HEK293T (cell line): ENCODE data around the gene RAB30.

Source experiments
- ARNT ChIP-seq: fragments of 450-650 bp; IDR thresholded peaks from 2 replicates; pipeline ENCODE4 v1.6.1; 2017; ENCODE audit warnings: mild to moderate bottlenecking
- BHLHE40 ChIP-seq: fragments of 450-650 bp; IDR thresholded peaks from 2 replicates; pipeline ENCODE4 v1.6.1; 2016; ENCODE audit warnings: mild to moderate bottlenecking, moderate library complexity, borderline replicate concordance
- ELF4 ChIP-seq: fragments of 450-650 bp; IDR thresholded peaks from 2 replicates; pipeline ENCODE4 v1.6.1; 2017; ENCODE audit warnings: antibody characterized with exemption
- FOXA1 ChIP-seq: fragments of 450-650 bp; IDR thresholded peaks from 2 replicates; pipeline ENCODE4 v1.6.1; 2016; ENCODE audit warnings: mild to moderate bottlenecking
- FOXK2 ChIP-seq: fragments of 450-650 bp; IDR thresholded peaks from 2 replicates; pipeline ENCODE4 v1.6.1; 2016; ENCODE audit warnings: mild to moderate bottlenecking
- FOXM1 ChIP-seq: fragments of 450-650 bp; IDR thresholded peaks from 2 replicates; pipeline ENCODE4 v1.6.1; 2017; ENCODE audit warnings: mild to moderate bottlenecking, borderline replicate concordance
- HDGF ChIP-seq: fragments of 450-650 bp; IDR thresholded peaks from 2 replicates; pipeline ENCODE4 v1.6.1; 2017; ENCODE audit warnings: antibody characterized with exemption, borderline replicate concordance
- L3MBTL2 ChIP-seq: fragments of 450-650 bp; conservative IDR thresholded peaks from 2 replicates; pipeline ENCODE4 v1.6.1; 2016; ENCODE audit warnings: mild to moderate bottlenecking
- NFRKB ChIP-seq: fragments of 450-650 bp; IDR thresholded peaks from 2 replicates; pipeline ENCODE4 v1.6.1; 2016; ENCODE audit warnings: mild to moderate bottlenecking, moderate library complexity
- PKNOX1 ChIP-seq: fragments of 450-650 bp; IDR thresholded peaks from 2 replicates; pipeline ENCODE4 v1.6.1; 2016
- SP1 ChIP-seq: fragments of 450-650 bp; IDR thresholded peaks from 2 replicates; pipeline ENCODE4 v1.6.1; 2017
- SUZ12 ChIP-seq: fragments of 450-650 bp; IDR thresholded peaks from 2 replicates; pipeline ENCODE4 v1.6.1; 2016; ENCODE audit warnings: mild to moderate bottlenecking
- TARDBP ChIP-seq: fragments of 450-650 bp; IDR thresholded peaks from 2 replicates; pipeline ENCODE4 v1.6.1; 2016
- ZNF384 ChIP-seq: fragments of 450-650 bp; IDR thresholded peaks from 2 replicates; pipeline ENCODE4 v1.6.1; 2016

DNA sequence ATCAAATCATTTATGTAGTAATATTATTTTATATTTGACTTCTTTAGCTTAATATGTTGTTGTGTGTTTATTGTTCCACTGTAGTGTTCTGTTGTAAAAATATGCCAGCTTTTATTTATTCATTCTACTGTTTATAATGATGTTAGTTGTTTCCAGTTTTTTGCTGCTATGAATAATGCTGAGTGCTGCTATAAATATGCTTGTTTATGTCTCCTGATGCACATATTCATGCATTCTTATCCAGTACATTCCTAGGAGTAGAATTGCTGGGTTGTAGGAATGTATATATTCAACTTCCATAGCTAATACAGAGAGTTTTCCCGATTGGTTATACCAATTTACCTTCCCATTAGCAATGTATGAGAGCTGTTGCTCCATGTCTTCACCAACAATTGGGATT is 33.5 kb upstream of the RAB30 start:
- TF ChIP-seq ARNT (no peak), HDGF (no peak), FOXM1 (no peak), ZNF384 (no peak), SP1 (no peak), BHLHE40 (no peak), TARDBP (no peak), ELF4 (no peak), FOXA1 (no peak), L3MBTL2 (no peak), FOXK2 (no peak), SUZ12 (no peak), NFRKB (no peak), PKNOX1 (no peak)
